ENCODE measurements around the gene C15orf62.
A peak's percentile ranks its signal among the peaks of the same experiment; 100 is the strongest.

Gene C15orf62

GRCh38 chr15:40799523-40799922 is 29.7 kb downstream of the C15orf62 start:
- ChIA-PET CTCF (no interaction called here), POLR2A (no interaction called here)
- no peak for TF ChIP-seq CTCF (IDR thresholded peaks at IDR 0.05; ENCODE audit: insufficient read depth, low read length, missing control alignments)
- no peak for DNase-seq (ENCODE audit: low read depth, low spot score)
- no peak overlapping the region for H3K4me3 ChIP-seq (ENCODE audit: low read depth, low read length)

DNA sequence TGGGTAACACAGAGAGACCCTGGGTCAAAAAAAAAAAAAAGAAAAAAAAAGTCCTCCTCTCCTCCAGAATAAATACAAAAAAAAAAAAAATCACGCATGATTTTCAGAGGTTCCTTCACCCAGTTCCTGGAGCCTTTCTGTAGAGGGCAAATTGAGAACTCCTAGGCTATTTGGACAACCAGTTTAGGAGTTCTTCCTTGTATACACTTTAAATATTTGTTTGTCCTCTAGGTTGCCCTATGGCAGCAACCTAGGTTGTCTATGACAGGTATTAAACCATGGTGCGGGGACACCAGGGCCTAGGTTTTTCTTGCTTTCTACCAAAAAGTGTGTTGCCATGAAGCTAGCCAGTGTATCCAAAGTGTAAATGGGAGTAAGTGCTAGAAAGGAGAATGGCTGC is 33.3 kb downstream of the C15orf62 start:
- ChIA-PET CTCF (interaction anchor here (1.1 to 2.3 kb wide), 2 partner anchors 55 kb away, joined by 3 to 11 read pairs; no protein-coding TSS in a partner anchor), POLR2A (no interaction called here)
- no peak overlapping the region for H3K4me3 ChIP-seq (ENCODE audit: low read depth, low read length)
- no peak for DNase-seq (ENCODE audit: low read depth, low spot score)
- no peak for TF ChIP-seq CTCF (IDR thresholded peaks at IDR 0.05; ENCODE audit: insufficient read depth, low read length, missing control alignments)

DNA sequence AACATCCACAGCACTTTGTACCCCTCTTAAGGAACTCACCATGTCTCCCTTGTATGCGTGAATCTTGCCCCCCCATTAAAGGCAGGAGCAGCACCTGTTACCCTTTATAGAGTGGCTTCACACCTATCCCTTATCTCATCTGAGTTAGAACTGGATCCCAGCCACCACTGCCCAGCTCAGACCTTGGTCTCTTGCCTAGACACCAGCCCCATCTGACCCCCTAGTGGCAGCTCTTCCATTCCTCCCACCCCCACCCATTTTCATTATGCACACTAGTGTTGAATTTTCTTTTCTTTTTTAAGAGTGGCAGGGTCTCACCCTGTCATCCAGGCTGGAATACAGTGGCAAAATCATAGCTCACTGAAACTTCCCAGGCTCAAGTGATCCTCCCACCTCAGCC is 33.9 kb downstream of the C15orf62 start:
- no peak for DNase-seq (ENCODE audit: low read depth, low spot score)
- POLR2A ChIA-PET, result no interaction called here
- TF ChIP-seq CTCF (IDR thresholded peaks at IDR 0.05; ENCODE audit: insufficient read depth, low read length, missing control alignments), result no peak
- H3K4me3 ChIP-seq (ENCODE audit: low read depth, low read length), result no peak overlapping the region
- CTCF ChIA-PET, result interaction anchor here (1.1 kb wide), 1 partner anchor 54 kb away, joined by 3 read pairs; no protein-coding TSS in a partner anchor

GRCh38 chr15:40806672-40807027 is 36.9 kb downstream of the C15orf62 start:
- no peak for DNase-seq (ENCODE audit: low read depth, low spot score)
- peak overlapping the region; percentile 100 for H3K4me3 ChIP-seq (ENCODE audit: low read depth, low read length)
- ChIA-PET CTCF (interaction anchor here (1.2 to 3.4 kb wide), 4 partner anchors 21 to 86 kb away, joined by 3 to 16 read pairs (median 4); no protein-coding TSS in a partner anchor), POLR2A (interaction anchor here (0.7 kb wide), 1 partner anchor 10 kb away, joined by 3 read pairs; no protein-coding TSS in a partner anchor)
- TF ChIP-seq CTCF (IDR thresholded peaks at IDR 0.05; ENCODE audit: insufficient read depth, low read length, missing control alignments), result no peak

DNA sequence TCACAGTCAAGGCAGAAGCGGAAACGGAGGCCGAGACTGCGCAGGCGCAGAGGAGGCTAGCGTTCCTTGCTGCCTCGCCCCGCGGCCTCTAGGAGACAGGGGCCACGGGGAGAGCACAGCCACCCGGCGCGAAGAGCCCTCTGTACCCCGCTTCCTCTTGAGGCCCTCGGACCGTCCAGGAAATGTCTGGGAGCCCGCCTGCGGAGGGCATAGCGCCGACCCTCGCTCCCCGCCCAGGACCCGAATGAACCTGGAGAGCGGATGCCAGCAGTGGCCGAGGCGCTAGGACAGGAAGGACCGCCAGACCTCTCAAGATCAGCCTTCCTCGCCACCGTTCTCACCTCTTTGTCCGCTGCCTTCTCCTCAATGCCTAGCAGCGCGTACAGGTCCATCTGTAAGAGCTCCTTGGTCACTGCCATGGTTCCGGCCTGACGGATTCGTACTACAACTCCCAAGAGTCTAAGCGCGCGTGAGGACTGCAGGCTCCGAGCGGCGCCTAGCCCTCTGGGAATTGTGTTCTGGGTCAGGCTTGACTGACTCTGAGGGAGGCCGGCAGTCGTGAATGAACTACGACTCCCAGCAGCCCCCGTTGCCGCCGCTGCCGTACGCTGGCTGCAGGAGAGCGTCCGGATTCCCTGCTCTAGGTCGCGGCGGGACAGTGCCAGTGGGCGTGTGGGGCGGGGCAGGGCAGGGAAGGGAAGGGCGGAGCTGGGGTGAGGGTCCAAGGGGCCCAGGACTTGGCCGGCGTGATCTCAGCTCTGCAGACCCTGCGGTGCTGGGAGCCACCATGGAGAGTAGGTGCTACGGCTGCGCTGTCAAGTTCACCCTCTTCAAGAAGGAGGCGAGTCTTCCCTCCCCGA is 37.5 kb downstream of the C15orf62 start, which contains the start of the genes DNAJC17 and ZFYVE19:
DNAJC17 (minus strand) TSS at position 446 of the 860 bp plus-strand sequence; CDS start at position 419, 27 bp downstream.
ZFYVE19 (plus strand) TSS at position 62 of the 860 bp plus-strand sequence; CDS start at position 563, 501 bp downstream.
- peak within 1 kb of the TSS; percentile 100 for H3K4me3 ChIP-seq (ENCODE audit: low read depth, low read length)
- peak; percentile 6 for TF ChIP-seq CTCF (IDR thresholded peaks at IDR 0.05; ENCODE audit: insufficient read depth, low read length, missing control alignments)
- CTCF ChIA-PET, result interaction anchor here (1.2 to 3.4 kb wide), 4 partner anchors 22 to 85 kb away, joined by 3 to 16 read pairs (median 4); no protein-coding TSS in a partner anchor
- POLR2A ChIA-PET, result interaction anchor here (0.7 to 0.8 kb wide), 2 partner anchors 11 to 40 kb away, joined by 3 read pairs; no protein-coding TSS in a partner anchor
- DNase-seq (ENCODE audit: low read depth, low spot score), result peak; percentile 77

DNA sequence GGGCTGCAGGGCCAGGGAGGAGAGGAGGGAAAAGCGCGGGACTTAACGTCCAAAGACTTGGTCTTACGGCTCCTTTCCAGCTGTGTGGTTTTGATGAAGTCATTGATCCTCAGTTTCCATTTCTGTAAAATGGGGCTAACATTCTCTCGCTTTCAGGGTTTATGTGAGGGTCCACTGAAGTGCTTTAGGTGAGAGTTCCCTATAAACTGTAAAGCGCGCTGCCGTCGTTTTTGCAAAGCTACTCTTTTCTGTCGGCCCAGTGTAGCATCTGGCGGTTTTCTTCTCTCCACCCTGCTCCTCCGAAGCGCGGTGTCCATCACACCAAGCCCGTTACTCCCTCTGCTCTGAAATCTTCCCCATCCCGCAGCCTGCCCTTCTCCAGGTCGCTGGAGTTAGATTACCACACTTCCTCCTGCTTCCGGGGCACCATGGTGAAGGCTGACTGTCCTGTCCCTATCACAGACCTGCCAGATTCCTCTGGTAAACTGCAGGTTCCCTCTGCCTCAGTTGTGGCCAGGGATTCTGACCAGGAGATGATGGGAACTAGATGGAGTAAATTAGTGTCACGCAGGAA is 38.2 kb downstream of the C15orf62 start:
- ChIA-PET POLR2A (interaction anchor here (0.8 kb wide), 1 partner anchor 41 kb away, joined by 3 read pairs; no protein-coding TSS in a partner anchor), CTCF (interaction anchor here (0.6 to 3.4 kb wide), 3 partner anchors 39 to 84 kb away, joined by 3 to 16 read pairs (median 3); no protein-coding TSS in a partner anchor)
- TF ChIP-seq CTCF (IDR thresholded peaks at IDR 0.05; ENCODE audit: insufficient read depth, low read length, missing control alignments), result no peak
- no peak for DNase-seq (ENCODE audit: low read depth, low spot score)
- peak overlapping the region; percentile 100 for H3K4me3 ChIP-seq (ENCODE audit: low read depth, low read length)

All from AG04449 (cell line).